GM19455 (cell line): ENCODE data around the gene MRPL38.
A peak's percentile ranks its signal among the peaks of the same experiment; 100 is the strongest.
"Not testable (repeated sequence)": the region's sequence is repeated elsewhere in the genome, so short reads cannot be mapped to it uniquely, and the experiment has no call there.

ENCODE experiments used
- ATAC-seq: cut with Tn5 transposase; IDR thresholded peaks from one replicate; pipeline ENCODE4 v1.9.1; 2021; ENCODE audit not compliant: unreplicated experiment

MRPL38 gene

GRCh38 chr17:75876938-75877751 is 27.5 kb downstream of the MRPL38 start:
- no peak for ATAC-seq

GRCh38 chr17:75876190-75876937 is 28.3 kb downstream of the MRPL38 start:
- ATAC-seq: no peak

GRCh38 chr17:75875940-75876189 is 28.8 kb downstream of the MRPL38 start:
- ATAC-seq: no peak

- no peak for ATAC-seq
These were observed 29.3 kb downstream of the MRPL38 start for GRCh38 chr17:75875182-75875939.

- ATAC-seq: no peak
These were observed 30.1 kb downstream of the MRPL38 start for GRCh38 chr17:75874323-75875181.

- no peak for ATAC-seq
These were observed 30.9 kb downstream of the MRPL38 start for GRCh38 chr17:75873587-75874322.

GRCh38 chr17:75872434-75873351 is 32.0 kb downstream of the MRPL38 start:
- no peak for ATAC-seq

DNA sequence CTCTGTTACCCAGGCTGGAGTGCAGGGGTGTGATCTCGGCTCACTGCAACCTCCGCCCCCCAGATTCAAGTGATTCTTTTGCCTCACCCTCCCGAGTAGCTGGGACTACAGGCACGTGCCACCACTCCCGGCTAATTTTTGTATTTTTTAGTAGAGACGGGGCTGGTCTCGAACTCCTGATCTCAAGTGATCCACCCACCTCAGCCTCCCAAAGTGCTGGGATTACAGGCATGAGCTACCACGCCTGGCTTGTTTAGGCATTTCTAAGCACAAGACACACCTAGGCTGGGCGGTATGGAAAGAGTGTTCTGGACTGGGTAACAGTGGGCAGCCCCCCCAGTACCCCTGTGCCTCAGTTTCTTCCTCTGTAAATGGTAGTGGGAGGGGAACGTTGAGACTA is 34.5 kb downstream of the MRPL38 start:
- not testable (repeated sequence) for ATAC-seq

DNA sequence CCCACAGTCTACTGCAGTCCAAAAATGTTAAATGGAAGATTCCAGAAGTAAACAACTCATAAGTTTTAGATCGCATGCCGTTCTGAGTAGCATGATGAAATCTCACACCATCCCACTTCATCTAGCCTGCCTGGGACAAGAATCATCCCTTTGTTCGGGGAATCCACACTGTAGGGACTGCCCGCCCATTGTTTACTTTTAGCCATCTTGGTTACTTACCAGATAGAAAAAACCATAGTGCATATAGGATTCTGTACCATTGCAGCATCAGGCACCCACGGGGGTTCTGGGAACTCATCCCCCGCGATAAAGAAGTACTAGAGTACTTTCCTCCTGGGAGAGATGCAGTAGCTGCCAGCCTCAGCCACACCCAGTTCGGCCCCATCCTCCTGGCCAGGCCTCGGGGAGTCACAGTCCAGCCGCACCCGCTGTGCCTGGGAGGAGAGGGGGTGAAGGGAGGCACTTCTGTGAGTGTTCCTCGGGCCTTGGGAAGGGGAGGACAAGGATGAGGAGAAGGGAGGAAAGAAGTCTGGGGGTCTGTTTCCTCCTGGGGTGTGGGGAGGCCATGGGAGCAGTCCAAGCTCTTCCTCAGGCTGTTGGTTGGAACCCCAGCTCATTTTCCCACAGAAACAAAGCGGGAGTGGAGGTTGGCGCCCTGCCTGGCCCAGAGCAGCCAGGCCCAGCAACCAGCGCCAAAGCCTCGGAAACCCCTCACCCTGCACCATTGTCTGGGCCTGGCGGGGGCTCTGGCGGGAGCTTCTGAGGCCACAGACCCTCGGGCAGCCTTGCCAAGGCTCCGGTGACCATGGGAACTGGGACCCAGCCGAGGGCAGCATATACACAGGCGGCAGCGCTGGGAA is 35.2 kb downstream of the MRPL38 start:
- no peak for ATAC-seq

DNA sequence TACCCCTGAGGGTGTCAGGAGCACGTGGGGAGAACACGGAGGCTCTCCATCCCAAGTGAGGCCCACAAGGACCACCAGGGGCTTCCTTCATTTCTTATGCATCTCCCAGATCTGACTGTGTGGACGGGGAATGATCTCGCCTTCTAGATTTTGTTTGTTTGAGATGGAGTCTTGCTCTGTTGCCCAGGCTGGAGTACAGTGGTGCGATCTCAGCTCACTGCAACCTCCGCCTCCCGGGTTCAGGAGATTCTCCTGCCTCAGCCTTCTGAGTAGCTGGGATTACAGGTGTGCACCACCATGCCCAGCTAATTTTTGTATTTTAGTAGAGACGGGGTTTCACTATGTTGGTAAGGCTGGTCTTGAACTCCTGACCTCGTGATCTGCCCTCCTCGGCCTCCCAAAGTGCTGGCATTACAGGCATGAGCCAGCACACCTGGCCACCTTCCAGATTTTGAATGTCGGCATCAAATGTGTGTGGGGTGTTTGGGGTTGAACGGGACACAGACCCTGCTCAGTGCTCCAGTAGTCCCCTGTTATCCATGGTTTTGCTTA is 35.9 kb downstream of the MRPL38 start:
- not testable (repeated sequence) for ATAC-seq

DNA sequence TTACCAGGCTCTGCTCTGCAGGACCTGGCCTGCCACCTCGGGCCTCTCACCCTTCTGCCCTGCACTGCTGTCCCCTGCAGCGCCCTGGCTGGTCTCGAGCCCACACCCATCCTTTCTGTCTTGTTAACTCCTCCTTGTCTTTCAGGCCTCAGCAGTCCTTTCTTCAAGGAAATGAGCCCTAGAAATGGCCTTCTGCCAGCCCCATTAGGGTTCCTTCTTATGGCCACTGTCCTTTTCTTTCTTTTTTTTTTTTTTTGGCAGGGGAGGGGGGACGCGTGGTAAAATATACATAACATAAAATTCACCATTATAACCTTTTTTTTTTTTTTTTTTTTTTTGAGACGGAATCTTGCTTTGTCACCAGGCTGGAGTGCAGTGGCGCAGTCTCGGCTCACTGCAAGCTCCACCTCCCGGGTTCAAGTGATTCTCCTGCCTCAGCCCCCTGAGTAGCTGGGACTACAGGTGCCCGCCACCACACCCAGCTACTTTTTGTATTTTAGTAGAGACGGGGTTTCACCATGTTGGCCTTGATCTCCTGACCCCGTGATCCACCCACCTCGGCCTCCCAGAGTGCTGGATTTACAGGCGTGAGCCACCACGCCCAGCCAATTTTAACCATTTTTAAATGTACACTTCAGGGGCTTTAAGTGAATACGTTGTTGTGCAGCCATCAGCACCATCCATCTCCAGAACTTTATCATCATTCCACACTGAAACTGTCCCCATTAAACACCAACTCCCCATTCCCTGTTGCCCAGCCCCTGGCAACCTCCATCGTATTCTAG is 39.1 kb downstream of the MRPL38 start:
- not testable (repeated sequence) for ATAC-seq

GRCh38 chr17:75864887-75865286 is 39.8 kb downstream of the MRPL38 start:
- peak; percentile 36 for ATAC-seq

DNA sequence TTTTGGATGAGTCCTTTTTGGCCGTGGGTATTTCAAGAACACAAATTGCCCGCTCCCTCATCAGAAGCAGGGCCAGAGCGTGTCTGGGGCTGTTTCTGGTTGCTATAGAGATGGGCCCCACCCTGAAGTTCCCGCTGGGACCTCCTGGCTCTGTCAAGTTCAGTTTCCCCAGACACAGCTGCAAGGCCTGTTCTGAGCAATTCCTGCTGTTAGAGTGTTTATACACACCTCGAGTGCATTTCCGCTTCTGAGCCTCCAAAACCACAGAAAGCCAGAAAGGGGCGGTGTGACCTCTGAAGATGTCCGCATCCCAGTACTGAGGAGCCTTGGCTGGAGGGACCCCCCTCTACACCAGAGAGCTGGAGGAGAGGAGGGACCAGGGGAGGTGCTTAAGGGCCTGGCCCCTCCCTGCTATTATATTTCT is 40.2 kb downstream of the MRPL38 start:
- peak; percentile 83 for ATAC-seq

- ATAC-seq: no peak
These were observed 42.8 kb downstream of the MRPL38 start for GRCh38 chr17:75861927-75862317.

- ATAC-seq: not testable (repeated sequence)
These were observed 45.3 kb downstream of the MRPL38 start for GRCh38 chr17:75859358-75859757.

DNA sequence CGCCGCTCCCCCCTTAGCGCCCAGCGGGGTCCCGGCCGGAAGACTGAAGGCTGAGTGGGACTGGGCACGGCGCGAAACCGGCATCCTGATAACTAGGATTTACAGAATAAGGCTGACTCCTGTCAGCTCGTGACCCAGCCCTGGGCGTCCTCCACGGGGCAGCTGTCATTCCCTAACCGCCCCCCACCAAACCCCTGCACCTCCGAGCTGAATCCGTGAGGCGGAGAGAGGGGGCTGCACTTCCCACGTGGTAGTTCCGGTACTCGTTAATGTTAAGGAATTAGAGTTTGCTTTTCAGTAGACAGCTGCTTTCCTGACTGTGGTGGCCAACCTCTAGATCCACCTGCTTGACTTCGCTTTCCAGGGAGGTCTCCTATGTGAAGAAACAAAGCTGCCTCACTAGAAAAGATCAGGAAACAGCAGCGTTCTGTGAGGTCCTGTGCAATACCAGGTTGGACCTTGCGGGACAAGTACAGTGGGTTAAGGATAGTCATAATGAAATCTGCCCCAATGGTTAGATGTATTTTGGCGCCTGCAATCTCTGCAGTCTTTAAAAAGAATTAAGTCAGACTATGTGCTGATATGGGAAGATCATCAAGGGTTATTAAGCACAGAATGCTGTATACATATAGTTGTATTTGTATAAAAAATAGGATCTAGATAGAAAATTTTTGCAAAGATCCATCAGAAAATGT is 48.5 kb downstream of the MRPL38 start:
- peak; percentile 36 for ATAC-seq
